Measurements from ENCODE around the gene ITGA3.

ITGA3 gene

DNA sequence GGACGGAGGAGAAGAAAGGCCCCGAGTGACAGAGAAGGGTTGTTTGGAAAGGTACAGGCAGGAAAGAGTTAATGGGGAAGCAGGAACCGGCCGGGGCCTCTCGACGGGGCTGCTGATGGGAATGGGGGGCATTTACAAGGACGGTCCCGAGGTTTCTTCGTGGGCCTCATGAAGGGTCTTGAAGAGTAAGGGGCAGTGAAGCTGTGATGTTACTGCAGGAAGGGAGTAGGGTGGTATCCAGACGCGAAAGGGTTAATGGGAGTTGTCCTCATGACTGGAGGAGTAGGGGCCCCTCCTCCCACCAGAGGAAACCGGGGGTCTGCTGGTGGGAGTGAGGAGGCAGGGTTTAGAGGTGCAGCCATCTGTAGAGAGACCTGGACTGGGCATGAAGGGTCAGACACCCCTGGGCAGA, 39.7 kb downstream of the ITGA3 start:
- no peak for DNase-seq

DNA sequence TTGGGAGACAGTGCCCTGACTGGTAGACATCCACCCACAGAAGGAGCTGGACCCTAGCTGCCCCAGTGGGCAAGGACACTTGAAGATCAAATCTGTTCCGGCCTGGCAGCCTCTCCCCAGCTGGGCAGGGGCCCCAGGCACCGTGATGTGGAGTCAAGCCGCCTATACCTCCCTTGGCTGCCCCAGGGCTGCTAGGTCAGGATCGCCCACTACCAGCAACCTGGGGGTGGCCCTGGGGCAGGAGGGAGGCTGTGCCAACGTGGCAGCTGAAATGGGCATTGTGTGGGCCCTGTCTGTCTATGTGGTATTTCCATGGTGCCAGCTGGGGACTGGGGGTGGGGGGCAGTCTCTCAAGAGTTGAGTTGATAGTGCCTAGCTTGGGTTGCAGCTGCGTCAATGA, 40.2 kb downstream of the ITGA3 start:
- no peak for DNase-seq

DNA sequence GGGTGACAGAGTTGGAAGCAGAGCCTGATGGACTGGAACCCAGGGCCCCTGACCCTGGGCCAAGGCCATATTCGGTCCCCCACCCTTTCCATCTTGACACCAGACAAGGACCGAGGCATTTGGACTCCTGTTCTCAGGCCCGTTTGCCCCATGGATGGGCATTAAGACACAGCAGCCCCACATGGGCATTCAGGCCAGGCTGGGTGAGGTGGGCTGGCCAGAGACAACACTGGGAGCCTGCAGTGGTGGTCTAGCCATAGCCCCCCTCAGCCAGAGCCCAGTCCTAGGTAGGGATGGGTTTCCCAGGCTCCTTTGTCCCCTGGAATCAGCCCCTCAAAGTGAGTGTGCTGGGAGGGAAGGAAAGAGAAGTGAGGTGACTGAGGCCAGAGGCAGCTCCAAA, 40.8 kb downstream of the ITGA3 start:
- no peak for DNase-seq

DNA sequence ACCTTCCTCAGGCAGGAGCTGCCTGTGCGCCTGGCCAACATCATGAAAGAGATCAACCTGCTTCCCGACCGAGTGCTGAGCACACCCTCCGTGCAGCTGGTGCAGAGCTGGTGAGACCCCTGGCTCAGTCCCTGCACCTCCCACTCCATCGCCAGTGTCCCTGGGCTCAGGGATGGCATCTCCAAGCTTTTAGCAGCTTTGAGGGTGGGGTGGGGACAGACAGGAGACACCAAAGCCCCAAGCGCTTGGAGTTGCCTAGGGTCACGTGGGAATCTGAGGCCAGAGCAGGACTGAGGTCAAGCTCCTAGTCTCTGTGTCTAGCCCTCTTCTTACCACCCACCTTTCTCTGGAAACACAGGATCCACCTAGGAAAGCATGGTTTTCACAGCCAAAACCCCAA, 41.5 kb downstream of the ITGA3 start:
- DNase-seq, result no peak

DNA sequence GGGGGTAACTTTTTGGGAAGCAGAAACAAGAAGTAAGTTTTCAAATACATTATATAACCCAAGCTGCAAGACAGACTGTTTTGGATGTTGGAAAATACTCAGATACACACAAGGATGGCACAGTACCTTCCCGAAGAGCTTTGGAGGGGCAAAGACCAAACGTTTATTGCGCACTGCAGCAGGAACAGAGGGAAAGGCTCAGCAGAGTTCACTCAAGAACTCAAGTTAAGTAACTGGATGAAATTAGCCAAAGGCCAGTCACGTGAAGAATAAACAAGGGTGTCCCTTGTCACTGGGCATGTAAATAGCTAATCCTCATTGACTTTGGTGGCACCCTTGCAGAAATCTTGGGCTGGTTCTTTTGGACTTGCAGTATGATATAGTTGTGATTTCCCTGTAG, 42.0 kb downstream of the ITGA3 start:
- DNase-seq, result no peak

DNA sequence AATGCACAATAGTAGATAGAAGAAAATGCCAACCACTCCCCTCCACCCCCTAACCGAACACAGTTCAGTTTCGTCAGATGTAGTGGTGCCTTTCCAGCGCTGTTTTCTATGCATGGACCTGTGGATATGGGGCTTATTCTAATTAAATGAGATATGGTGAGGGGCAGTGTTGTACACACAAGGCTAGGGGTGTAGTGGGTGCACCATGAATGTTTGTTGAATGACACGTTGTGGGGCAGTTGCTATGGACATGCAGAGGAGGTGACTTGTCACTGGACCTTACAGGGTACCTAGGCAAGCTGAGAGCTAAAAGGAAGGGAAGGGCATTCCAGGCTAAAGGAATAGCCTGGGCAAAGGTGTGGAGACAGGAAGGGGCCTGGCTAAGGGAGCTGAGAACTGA, 42.7 kb downstream of the ITGA3 start:
- DNase-seq, result no peak

DNA sequence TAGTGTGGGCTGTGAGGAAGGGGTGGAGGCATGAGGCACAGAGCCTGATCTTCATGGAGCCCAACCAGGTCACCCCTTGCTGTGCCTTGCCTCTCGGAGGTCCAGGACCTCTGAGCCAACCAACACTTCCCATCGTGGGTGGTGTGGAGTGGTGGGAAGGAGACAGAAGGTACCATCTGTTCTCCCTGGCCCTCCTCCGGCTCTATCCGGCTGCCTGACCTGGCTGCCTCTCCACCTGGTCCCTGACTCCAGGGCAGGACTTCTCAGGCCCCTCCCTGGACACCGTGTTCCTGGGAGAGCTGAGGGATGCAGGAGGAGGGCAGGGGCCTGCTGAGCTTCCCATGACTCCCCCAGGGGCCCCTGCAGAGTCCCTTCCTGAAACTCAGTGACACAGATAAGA, 43.1 kb downstream of the ITGA3 start:
- no peak for DNase-seq

DNA sequence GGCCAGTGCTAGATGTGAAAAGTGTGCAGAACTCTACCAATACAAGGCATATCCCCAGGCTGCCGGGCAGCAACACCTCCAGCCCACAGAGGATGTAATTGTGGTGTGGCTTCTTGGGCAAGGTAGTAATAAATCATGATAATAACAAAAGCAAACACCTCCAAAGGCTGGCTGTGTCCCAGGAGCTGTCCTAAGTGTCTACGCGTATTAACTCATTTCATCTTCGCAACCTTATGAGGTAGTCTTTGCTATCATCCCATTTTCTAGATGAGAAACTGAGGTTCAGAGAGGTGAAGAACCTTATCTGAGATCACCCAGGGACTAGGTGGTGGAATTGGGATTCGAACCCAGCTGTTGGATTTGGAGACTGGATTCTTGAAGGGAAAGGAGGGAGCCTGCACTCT, 44.6 kb downstream of the ITGA3 start:
- DNase-seq, result no peak

DNA sequence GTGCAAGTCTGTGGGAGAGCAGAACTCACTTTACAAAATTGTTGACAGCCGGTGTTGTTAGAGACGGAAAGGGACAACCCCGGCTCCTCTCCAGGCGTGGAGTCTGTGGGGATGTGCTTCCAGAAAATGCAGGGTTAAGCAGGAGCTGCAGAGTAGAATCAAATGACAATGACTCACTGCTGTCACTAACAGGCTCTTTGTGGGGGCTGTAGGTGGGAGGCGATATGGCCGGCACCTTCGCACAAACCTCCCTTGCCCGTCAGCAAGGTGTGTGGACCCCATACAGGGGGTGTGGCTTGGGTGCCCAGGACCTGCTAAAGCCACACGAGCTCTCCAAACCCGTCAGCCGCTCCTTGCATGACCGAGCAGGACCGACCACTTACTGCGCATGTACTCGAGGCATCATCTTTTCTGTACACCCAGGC, 45.0 kb downstream of the ITGA3 start:
- DNase-seq, result no peak

DNA sequence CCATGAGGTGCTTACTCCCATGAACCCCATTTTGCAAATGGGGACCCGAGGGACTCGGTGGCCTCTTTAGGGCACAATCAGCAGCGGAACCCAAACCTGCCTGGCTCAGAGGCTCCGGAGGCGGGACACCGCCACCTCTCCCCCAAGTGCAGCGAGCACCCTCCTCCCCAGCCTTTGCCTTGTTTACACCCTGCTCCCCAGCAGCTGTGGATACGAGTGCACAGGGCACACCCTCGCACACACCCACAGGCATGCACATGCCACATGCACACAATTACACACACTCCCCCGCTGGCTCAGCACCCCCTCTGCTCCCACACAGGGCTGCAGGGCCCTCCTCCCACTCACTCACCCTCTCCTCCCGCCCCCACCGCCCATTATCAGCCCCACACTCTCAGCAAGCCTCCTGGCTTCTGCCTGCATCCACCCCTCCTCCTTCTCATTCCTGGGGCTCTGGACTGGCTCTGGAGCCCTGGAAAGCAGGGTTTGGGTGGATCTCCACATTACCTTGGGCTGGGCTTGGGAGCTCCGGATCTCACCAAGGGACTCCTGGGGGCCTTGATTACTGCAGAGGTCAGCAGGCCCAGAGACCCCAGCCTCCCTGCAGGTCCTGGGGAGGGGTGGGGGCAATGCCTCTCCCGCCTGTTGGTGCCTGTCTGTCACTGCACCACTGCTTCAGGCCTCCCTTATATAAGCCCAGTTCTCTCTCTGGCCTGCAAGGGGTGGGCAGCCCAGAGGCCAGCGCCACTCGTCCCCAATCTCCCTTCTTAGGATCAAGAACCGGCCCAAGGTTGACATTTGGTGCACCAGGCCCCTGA, 45.6 kb downstream of the ITGA3 start:
- no peak for DNase-seq

DNA sequence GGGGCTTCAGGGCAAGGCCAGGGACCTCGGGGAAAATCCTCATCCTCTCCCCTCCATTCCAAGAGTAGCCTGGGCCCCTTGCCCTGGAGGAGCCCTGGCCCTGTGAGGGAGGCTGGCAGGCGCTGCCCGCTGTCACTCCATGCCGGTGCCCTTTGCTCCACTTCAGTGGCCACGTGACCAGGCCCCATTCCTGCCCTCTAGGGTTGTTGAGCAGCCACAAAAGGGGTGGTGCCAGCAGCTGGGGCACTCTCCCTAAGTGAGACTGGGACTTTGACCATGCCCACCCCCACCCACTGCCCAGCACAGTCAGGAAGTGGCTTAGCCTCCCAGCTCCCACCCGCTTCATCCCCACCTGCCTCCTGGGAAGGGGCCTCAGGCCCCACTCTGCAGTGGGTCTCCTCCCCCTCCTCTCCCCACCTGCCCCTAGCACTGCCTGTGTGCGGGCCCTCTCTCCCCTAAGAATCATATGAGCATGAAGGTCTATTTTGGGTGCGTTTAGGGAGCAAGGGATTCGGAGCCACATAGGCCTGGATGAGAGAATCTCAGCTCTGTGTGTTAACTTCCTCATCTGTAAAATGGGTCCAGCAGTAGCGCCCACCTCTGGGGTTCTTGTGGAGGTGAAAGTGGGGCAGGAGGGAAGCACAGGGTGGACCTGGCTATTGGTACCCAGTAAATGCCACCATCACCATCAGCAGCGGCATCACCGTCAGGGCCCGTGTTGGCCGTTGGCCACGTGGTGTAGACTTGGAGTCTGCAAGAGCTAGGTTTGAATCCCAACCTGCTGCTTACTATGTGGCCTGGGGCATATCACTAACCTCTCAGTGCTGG, 46.5 kb downstream of the ITGA3 start:
- no peak for DNase-seq

DNA sequence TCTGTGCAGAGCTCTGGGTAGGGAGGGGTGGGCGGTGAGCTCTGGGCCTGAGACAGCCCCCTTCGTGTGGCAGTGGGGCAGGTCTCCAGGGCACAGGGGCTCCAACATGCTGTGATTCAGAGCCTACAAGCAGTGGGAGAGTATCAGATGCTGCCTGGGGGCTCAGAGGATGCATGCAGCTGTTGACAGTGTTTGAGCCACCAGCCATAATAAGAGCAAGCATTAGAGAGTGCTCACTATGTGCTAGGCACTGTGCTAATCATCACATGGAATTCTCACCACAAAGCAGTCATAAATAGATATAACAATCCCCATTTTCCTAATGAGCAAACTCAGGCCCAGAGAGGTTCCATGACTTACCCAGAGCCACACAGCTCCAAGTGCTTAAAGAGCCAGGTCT, 47.3 kb downstream of the ITGA3 start:
- no peak for DNase-seq

DNA sequence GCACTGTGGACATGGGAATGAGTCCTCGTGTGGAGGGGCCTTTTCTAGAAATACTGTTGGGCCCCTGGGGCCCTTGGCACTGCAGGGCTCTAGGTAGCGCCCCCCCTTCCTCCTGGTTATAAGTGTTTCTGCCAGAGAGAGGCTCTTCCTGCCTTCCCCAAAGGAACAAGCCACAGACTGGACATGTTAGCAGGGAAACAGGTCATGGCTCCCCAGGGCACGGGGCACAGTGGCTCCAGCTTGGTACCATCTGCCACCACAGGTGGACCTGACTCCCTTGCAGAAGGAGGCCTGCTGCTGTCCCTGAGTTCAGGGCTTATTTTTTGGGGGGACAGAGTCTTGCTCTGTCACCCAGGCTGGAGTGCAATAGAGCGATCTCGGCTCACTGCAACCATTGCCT, 48.0 kb downstream of the ITGA3 start:
- DNase-seq, result no peak

DNA sequence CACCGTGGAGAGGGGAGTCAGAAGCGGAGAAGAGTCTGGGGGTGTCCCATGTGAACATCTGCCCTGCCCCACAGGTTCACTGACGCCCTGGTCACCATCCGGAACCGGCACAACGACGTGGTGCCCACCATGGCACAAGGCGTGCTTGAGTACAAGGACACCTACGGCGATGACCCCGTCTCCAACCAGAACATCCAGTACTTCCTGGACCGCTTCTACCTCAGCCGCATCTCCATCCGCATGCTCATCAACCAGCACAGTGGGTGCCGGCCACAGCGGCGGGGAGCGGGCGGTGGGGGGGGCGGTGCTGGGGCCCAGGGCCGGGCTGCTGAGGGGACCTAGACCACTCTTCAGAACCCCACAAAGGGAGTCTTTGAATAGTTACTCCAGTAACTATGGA, 49.9 kb downstream of the ITGA3 start:
- no peak for DNase-seq

DNA sequence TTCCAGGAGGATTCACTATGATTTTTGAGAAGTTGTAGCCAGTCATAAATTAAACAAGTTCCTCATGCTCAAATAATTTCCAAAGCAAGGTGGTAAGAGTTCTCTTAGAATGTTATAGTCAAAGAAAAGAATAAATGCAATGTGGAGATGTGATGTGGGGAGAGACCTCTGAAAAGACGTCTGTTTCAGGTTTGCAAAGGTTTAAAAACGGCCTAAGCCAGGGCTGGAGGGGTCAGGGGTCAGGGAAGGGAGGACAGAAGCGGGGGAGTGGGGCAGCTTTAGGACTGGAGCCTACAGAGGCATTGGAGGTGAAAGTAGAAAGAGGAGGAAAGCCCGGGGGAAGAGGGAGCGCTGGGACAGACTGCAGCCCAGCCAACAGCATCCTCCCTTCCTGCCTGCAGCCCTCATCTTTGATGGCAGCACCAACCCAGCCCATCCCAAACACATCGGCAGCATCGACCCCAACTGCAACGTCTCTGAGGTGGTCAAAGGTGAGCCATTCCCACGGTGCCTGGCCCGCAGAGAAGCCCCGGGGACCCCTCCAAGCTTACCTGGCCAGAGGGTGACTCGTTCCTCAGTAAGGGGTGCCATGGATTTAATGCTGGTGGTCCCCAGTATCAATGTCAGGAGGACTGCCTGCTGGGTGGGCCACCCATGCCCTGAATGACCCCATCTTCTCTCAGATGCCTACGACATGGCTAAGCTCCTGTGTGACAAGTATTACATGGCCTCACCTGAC, 50.7 kb downstream of the ITGA3 start:
- DNase-seq, result no peak

DNA sequence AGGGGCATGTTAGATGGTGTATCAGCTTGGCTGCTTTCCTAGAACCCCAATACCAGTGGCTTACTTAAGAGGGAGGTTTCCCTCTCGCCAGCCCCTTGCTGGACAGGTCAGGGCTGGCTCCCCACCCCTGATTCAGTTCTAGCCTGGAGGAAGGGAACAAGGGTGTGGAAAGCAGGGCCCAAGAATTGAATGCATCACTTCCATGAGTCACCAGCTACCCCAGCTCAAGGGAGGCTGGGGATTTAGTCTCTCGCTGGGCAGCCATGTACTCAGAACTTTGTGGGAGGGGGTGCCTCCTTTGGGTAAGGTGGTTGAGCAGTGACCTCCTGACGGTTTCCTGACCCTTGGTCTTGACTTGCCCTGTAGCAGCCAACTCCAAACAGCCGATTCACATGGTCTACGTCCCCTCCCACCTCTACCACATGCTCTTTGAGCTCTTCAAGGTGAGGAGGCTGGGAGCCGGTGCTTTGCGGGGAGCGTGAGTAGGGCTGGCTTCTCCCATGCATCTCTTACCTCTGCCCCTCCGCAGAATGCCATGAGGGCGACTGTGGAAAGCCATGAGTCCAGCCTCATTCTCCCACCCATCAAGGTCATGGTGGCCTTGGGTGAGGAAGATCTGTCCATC, 52.0 kb downstream of the ITGA3 start:
- DNase-seq, result no peak

DNA sequence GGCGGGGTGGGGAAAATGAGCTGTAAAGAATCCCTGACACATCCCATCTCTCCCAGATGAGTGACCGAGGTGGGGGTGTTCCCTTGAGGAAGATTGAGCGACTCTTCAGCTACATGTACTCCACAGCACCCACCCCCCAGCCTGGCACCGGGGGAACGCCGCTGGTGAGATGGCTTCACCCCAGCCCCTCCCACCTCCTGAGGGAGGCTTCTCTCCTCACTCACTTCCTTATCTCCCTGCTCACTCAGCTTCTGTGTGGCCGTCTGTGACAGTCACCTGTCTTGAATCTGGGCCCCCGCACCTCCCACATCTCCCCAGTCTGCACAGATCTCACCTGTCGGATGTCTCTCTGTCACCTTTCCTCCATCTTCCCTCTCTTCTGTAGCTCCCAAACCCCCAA, 52.6 kb downstream of the ITGA3 start:
- DNase-seq, result no peak

DNA sequence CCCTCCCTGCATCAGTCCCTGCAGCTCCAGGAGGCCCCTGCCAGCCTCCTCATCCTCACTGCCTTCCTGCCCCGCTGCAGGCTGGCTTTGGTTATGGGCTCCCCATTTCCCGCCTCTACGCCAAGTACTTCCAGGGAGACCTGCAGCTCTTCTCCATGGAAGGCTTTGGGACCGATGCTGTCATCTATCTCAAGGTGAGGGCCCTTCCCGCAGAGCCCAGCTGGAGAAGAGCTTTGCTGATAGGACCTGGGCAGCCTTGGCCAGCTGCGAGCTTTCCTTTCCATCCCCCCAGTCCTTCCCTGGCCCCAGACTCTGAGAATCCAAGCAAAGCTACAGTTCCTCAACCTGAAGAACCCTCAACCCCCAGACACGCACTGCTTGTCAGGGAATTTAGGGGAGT, 53.3 kb downstream of the ITGA3 start:
- no peak for DNase-seq

DNA sequence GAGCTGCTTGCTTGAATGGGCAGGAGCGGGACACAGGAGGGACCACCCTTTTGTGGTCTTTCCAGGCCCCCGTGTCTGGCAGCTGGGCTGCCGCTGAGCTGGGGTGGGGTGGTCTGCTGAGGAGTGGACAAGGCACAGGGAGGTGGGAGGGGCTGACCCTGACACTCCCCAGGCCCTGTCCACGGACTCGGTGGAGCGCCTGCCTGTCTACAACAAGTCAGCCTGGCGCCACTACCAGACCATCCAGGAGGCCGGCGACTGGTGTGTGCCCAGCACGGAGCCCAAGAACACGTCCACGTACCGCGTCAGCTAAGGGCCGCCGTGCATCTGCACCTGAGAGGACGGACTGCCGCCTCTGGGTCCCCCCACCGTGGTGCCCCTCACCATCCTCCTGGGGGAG, 53.9 kb downstream of the ITGA3 start:
- DNase-seq, result no peak

DNA sequence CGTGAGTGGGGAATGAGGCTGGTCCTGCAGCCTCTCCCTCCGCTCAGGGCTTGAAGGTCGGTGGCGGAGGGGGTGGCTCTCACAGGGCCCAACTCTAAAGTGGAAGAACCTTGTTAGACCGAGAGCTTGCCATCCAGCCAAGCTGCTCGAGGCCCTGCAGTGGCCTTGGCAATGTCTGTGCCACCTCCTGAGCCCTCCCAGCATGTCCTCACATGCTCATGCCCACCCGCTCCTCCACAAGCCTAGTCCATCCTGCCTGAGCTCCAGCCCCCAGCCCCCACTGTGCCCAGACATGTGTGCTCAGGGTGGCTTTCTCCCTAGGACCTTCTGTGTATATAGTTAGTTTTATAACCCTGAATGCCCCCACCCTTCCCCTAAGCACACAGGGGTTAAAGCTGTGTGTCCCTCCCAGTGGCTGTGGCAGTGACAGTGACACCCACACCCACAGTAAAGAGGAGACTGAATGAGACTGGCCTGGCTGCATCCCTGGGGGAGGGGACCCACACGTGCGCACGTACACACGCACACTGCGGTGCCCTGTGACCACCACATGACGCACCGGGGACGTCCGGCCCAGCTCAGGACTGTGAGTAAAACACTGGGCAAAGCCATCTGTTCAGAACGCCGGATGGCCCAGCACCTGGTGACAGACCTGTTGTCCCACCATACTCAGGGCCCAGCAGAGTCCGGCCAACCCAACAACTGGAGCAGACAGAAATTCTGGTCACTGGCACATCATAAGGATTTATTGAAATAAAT, 54.9 kb downstream of the ITGA3 start:
- DNase-seq, result no peak

DNA sequence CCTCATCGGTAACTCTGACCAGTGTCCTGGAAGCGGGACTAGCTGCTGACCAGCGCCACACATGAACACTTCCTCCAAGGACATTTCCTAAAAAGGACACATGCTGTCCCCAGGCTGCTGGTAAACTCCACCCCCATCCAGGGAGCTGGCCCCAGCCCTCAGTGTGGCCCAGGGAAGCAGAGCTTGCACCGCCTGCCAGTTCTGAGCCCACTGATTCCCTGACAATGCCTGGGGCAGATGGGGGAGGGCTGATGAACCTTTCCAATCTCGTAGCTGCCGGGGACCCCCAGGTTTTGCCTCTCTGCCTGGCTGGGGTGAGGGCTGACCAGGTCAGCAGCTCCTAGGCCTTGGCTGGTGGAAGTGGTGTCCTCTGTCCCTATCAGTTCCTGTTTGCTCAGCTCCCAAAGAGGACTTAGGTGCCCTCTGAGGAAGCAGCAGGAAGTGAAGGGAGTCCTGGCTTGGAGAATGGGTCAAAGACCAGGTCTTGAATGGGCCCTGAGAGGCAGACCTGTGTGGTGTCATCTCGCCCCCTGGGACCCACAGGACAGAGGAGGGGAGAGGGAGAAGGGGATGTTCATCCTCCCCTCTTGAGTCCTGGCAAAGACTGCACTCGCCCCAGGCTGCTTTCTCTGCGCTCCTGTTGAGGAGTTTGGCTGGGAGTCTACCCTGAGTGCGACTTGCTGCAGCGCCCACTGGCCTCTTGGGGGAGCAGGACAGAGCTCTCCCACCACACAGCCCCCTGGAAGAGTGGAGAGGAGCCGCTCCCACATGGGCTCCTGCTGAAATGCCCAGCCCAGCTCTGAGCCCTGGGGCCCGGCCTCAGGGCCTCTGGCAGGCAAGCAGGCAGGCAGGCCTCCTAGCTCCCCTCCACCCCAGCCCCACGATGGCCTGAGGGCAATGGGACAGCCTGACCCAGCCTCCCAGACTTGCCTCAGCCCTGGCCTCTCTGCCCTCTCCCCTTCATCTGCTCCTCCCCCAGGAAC, 56.1 kb downstream of the ITGA3 start:
- no peak for DNase-seq
